ENCODE results near the gene FGB.

The FGB gene

GRCh38 chr4:154602404-154603020, 39.7 kb downstream of the FGB start:
- H3K4me3 ChIP-seq (ENCODE audit: low read length) = no peak overlapping the region
- no peaks in the 10 kb centered on the region for H3K27me3 ChIP-seq (ENCODE audit: control insufficient read depth, insufficient read depth, low read length)
- no peaks in the 10 kb centered on the region for H3K36me3 ChIP-seq (ENCODE audit: control insufficient read depth, low read depth, low read length)
- H3K4me1 ChIP-seq (ENCODE audit: control insufficient read depth, low read depth, low read length) = no peaks in the 10 kb centered on the region
- H3K9ac ChIP-seq (ENCODE audit: low read length) = no peak overlapping the region
- no peaks in the 10 kb centered on the region for H3K9me3 ChIP-seq (ENCODE audit: control insufficient read depth, low read depth, low read length)
- no peak overlapping the region for H3K27ac ChIP-seq (ENCODE audit: low read length)

GRCh38 chr4:154603033-154603943, 40.5 kb downstream of the FGB start:
- Histone ChIP-seq H3K4me3 (ENCODE audit: low read length) (no peak overlapping the region), H3K9me3 (ENCODE audit: control insufficient read depth, low read depth, low read length) (no peaks in the 10 kb centered on the region), H3K27me3 (ENCODE audit: control insufficient read depth, insufficient read depth, low read length) (no peaks in the 10 kb centered on the region), H3K4me1 (ENCODE audit: control insufficient read depth, low read depth, low read length) (no peaks in the 10 kb centered on the region), H3K9ac (ENCODE audit: low read length) (no peak overlapping the region), H3K36me3 (ENCODE audit: control insufficient read depth, low read depth, low read length) (no peaks in the 10 kb centered on the region), H3K27ac (ENCODE audit: low read length) (no peak overlapping the region)

GRCh38 chr4:154604696-154605200, 41.9 kb downstream of the FGB start:
- Histone ChIP-seq H3K9me3 (ENCODE audit: control insufficient read depth, low read depth, low read length) (no peaks in the 10 kb centered on the region), H3K27me3 (ENCODE audit: control insufficient read depth, insufficient read depth, low read length) (no peaks in the 10 kb centered on the region), H3K4me1 (ENCODE audit: control insufficient read depth, low read depth, low read length) (no peaks in the 10 kb centered on the region), H3K9ac (ENCODE audit: low read length) (no peak overlapping the region), H3K27ac (ENCODE audit: low read length) (no peak overlapping the region), H3K36me3 (ENCODE audit: control insufficient read depth, low read depth, low read length) (no peaks in the 10 kb centered on the region), H3K4me3 (ENCODE audit: low read length) (no peak overlapping the region)

DNA sequence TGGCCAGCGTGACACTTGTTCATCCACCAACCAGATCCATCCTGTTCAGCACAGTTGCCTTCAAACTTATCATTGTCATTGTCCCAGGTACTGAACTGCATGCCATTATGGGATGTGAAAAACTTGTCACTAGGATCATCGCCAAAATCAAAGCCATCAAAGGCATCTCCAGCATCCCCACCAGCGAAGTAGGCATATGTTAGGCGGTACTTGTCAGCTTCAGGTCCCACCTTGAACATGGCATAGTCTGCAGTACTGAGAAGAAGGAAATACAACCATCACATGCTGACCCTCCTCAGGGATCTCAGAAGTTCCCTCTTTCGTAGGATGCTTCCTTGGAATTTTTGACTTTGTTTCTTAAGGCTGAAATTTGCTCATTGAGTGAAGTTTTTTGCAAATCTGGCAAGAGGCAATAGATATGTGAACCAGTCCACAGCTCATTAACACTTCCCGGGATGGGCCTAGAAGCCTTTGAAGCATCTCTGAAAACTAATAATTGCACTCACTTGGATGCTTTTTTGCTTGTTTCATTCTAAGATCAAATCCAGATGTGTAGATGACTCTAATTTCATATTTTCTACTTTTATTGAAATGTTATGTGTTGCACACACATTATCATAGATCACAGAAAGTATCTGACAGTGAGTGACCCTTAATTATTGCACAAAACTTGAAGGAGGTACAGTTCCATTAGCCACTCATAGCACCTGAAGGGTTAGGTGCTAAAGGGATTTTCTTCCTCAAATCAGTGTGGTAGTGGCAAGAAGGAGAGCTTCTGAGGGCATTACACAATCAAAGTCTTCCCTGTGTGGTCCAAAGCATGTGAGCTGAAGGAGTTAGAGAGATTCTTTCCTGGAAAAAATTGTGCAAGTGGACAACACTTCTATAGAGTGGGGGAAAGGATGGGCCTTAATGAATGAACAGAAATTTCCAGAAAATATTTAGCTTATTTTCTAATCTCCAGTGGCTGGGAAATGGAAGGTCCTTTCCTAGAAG, 44.2 kb downstream of the FGB start:
- no peak overlapping the region for H3K9ac ChIP-seq (ENCODE audit: low read length)
- H3K4me1 ChIP-seq (ENCODE audit: control insufficient read depth, low read depth, low read length) = no peaks in the 10 kb centered on the region
- H3K27ac ChIP-seq (ENCODE audit: low read length) = no peak overlapping the region
- H3K36me3 ChIP-seq (ENCODE audit: control insufficient read depth, low read depth, low read length) = no peaks in the 10 kb centered on the region
- no peaks in the 10 kb centered on the region for H3K27me3 ChIP-seq (ENCODE audit: control insufficient read depth, insufficient read depth, low read length)
- H3K4me3 ChIP-seq (ENCODE audit: low read length) = no peak overlapping the region
- no peaks in the 10 kb centered on the region for H3K9me3 ChIP-seq (ENCODE audit: control insufficient read depth, low read depth, low read length)

DNA sequence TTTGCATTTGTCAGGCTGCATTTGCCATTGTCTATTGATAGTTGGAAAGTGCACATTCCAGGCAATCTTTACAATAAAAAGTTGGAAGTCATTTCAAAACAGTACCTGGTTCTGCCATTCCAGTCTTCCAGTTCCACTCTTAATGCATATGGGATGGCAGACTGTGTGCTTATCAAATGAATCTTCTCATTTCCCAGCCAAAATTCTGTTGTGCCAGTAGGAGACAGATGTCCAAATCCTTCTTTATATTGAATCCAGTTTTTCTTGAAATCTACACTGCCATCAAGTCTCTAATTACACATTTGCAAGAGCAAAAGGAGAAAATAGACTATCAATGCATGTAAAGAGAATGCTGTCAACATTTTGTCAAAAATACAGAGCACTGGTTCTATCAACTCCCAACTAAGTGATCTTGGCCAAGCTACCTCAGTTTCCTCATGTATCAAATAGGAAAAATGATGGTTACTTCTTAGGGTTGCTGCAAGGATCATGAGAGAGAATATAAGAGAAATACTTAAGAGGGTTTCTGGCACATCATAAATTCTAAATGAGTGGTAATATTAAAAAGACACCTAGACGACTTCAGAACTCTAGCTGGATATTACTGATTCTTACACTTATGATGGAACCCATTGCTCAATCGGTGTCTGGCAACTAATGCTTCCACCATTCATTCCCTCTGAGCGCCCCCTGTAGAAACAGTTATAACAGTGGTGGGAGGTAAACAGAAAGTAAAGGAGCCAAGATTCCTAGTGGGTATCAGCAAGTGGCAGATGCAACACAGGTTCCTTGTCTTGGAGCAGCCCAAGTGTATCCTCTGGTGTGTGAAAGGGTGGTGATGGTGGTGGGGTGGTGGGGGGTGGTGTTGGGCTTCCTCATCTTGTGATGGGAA, 45.8 kb downstream of the FGB start:
- Histone ChIP-seq H3K36me3 (ENCODE audit: control insufficient read depth, low read depth, low read length) (no peaks in the 10 kb centered on the region), H3K9ac (ENCODE audit: low read length) (no peak overlapping the region), H3K27ac (ENCODE audit: low read length) (no peak overlapping the region), H3K27me3 (ENCODE audit: control insufficient read depth, insufficient read depth, low read length) (no peaks in the 10 kb centered on the region), H3K9me3 (ENCODE audit: control insufficient read depth, low read depth, low read length) (no peaks in the 10 kb centered on the region), H3K4me1 (ENCODE audit: control insufficient read depth, low read depth, low read length) (no peaks in the 10 kb centered on the region), H3K4me3 (ENCODE audit: low read length) (no peak overlapping the region)

DNA sequence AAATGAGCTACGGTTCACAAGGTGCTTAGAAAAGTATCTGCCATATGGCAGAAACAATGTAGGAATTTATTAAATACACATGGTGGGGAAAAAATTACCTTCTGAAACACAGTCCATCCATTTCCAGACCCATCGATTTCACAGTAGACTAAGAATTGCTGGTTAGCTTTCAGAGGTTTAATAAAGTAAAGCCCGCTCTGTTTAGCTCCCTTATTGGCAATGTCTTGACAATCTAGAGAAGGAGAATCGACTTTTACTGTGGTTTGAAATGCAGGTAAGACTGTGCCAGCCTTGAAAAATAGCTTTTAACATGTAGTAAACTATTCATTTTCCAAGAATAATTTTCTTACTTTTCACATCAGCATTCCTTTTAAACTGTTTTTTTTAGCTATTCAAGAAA, 46.7 kb downstream of the FGB start:
- no peaks in the 10 kb centered on the region for H3K4me1 ChIP-seq (ENCODE audit: control insufficient read depth, low read depth, low read length)
- no peak overlapping the region for H3K4me3 ChIP-seq (ENCODE audit: low read length)
- no peaks in the 10 kb centered on the region for H3K36me3 ChIP-seq (ENCODE audit: control insufficient read depth, low read depth, low read length)
- no peak overlapping the region for H3K27ac ChIP-seq (ENCODE audit: low read length)
- H3K9me3 ChIP-seq (ENCODE audit: control insufficient read depth, low read depth, low read length) = no peaks in the 10 kb centered on the region
- H3K9ac ChIP-seq (ENCODE audit: low read length) = no peak overlapping the region
- no peaks in the 10 kb centered on the region for H3K27me3 ChIP-seq (ENCODE audit: control insufficient read depth, insufficient read depth, low read length)

GRCh38 chr4:154610582-154610981, 47.8 kb downstream of the FGB start:
- H3K4me3 ChIP-seq (ENCODE audit: low read length) = no peak overlapping the region
- no peak overlapping the region for H3K27ac ChIP-seq (ENCODE audit: low read length)
- no peaks in the 10 kb centered on the region for H3K27me3 ChIP-seq (ENCODE audit: control insufficient read depth, insufficient read depth, low read length)
- no peaks in the 10 kb centered on the region for H3K36me3 ChIP-seq (ENCODE audit: control insufficient read depth, low read depth, low read length)
- no peaks in the 10 kb centered on the region for H3K9me3 ChIP-seq (ENCODE audit: control insufficient read depth, low read depth, low read length)
- H3K4me1 ChIP-seq (ENCODE audit: control insufficient read depth, low read depth, low read length) = no peaks in the 10 kb centered on the region
- H3K9ac ChIP-seq (ENCODE audit: low read length) = no peak overlapping the region

DNA sequence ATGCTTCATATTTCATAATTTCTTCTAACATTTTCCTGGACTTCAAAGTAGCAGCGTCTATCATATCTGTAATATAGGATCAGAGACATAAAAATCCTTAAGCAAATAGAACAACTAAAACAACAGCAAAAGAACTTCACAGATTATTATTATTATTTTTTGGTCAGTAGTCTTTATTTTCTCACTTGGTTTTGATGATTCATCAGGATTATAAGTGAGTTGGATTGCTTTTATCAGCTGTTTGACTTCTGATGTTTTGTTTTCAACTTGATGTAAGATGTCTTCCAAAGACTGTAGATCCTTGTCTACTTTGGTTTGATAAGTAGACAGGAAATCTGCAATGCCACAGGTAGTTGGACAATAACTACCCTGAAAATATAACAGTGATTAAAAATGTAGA, 49.0 kb downstream of the FGB start:
- Histone ChIP-seq H3K9me3 (ENCODE audit: control insufficient read depth, low read depth, low read length) (no peaks in the 10 kb centered on the region), H3K9ac (ENCODE audit: low read length) (no peak overlapping the region), H3K4me1 (ENCODE audit: control insufficient read depth, low read depth, low read length) (no peaks in the 10 kb centered on the region), H3K27me3 (ENCODE audit: control insufficient read depth, insufficient read depth, low read length) (no peaks in the 10 kb centered on the region), H3K4me3 (ENCODE audit: low read length) (no peak overlapping the region), H3K27ac (ENCODE audit: low read length) (no peak overlapping the region), H3K36me3 (ENCODE audit: control insufficient read depth, low read depth, low read length) (no peaks in the 10 kb centered on the region)

DNA sequence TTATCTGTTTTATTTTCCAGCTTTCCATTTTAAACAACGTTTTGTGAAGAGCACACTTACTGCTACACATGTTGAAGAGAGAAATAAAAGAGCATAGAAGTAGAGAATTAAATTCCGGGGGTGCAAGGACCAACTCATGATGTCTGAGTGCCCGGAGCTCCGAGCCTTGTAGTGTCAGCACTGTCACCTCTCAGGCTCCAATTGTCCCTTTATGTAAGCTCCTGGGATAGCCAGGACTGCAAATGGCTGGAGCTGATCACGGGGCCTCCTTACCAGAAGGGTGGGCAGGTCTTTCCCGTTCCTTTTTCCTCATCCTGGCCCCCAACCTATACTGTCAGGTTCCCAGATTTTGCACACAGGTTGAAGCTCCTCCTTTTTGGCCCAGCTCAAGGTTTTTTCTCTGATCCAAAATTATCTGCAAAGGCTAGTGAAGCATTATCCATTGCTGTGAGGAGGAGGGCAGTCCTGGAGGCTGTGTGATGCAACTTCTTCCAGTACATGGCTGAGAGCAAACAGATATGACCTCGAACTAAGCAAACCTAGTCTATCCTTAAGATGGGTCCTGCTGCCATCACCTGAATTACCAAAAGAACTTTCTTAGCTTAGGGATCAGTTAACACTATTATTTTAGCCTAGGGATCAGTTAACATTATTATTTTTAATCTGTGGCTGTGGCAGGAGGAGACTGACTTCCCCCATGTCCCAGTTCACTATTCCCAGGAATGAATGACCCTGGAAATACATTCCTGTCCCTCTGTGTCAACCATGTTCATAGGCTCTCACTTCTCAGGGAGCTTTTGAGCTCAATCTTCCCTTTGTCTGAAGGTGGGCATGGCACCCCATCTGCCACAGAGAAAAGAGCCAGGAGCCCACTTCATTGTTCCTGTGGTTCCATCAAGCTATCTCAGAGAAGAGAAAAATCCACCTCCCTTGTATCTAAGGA, 49.9 kb downstream of the FGB start, which contains the start of gene FGG:
Gene FGG, minus strand, starts transcription at position 185 of the 943 bp plus-strand sequence. Its CDS starts 47 bp downstream, at position 138.
- Histone ChIP-seq H3K4me1 (ENCODE audit: control insufficient read depth, low read depth, low read length) (no peaks in the 10 kb centered on the region), H3K27ac (ENCODE audit: low read length) (no peak within 1 kb of the TSS), H3K4me3 (ENCODE audit: low read length) (no peak within 1 kb of the TSS)

DNA sequence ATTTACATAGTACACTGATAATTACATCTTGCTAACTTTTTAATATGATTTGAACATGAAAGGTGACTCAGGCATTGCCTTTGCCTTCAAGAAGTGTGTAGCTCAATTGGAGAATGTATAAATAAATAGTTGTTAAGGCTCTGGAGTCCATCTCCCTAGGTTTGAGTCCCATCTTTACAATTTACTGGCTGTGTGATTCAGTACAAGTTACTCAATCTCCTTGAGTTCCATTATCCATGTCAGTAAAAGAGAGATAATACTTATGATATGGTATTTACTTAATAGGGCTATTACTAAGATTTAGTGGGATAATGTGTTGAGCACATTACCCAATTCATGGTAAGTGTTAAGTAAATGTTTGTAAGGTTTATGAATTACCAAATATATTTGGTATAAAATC, 51.5 kb downstream of the FGB start:
- Histone ChIP-seq H3K27me3 (ENCODE audit: control insufficient read depth, insufficient read depth, low read length) (no peaks in the 10 kb centered on the region), H3K9ac (ENCODE audit: low read length) (no peak overlapping the region), H3K4me1 (ENCODE audit: control insufficient read depth, low read depth, low read length) (no peaks in the 10 kb centered on the region), H3K27ac (ENCODE audit: low read length) (no peak overlapping the region), H3K36me3 (ENCODE audit: control insufficient read depth, low read depth, low read length) (no peaks in the 10 kb centered on the region), H3K4me3 (ENCODE audit: low read length) (no peak overlapping the region), H3K9me3 (ENCODE audit: control insufficient read depth, low read depth, low read length) (no peaks in the 10 kb centered on the region)

More for the DNA sequence above, 49.9 kb downstream of the FGB start, which contains the start of gene FGG:
- Histone ChIP-seq H3K9me3 (ENCODE audit: control insufficient read depth, low read depth, low read length) (no peaks in the 10 kb centered on the region), H3K9ac (ENCODE audit: low read length) (no peak within 1 kb of the TSS), H3K36me3 (ENCODE audit: control insufficient read depth, low read depth, low read length) (no peaks in the 10 kb centered on the region), H3K27me3 (ENCODE audit: control insufficient read depth, insufficient read depth, low read length) (no peaks in the 10 kb centered on the region)
